Measurements from ENCODE around the gene VNN1.

DNA sequence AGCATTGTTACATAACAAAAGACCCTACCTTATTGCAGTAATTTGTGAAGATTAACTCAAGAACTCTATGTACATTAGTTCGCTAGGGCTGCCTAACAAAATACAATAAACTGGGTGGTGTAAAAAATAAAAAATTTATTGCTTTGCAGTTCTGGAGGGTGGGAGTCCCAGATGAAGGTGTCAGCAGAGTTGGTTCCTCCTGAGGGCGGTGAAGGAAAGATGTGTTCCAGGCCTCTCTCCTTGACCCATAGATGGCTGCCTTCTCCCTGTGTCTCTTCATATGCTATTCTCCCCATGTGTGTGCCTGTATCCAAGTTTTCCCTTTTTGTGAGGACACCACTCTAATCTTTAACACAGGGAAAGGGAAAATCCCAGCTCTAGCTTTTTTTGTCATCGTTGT lies 305 bp upstream of the VNN1 start:
- TF ChIP-seq EZH2phosphoT487 (conservative IDR thresholded peaks at IDR 0.05; ENCODE audit: low read length), result no peak
- TF ChIP-seq, protein P1, sequence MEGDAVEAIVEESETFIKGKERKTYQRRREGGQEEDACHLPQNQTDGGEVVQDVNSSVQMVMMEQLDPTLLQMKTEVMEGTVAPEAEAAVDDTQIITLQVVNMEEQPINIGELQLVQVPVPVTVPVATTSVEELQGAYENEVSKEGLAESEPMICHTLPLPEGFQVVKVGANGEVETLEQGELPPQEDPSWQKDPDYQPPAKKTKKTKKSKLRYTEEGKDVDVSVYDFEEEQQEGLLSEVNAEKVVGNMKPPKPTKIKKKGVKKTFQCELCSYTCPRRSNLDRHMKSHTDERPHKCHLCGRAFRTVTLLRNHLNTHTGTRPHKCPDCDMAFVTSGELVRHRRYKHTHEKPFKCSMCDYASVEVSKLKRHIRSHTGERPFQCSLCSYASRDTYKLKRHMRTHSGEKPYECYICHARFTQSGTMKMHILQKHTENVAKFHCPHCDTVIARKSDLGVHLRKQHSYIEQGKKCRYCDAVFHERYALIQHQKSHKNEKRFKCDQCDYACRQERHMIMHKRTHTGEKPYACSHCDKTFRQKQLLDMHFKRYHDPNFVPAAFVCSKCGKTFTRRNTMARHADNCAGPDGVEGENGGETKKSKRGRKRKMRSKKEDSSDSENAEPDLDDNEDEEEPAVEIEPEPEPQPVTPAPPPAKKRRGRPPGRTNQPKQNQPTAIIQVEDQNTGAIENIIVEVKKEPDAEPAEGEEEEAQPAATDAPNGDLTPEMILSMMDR (IDR thresholded peaks at IDR 0.05; ENCODE audit: insufficient read depth, low read length, poor library complexity, severe bottlenecking), result no peak

Measured in SU-DHL-6 (cell line).